ENCODE measurements around the gene KHDC1L. TPM values are rescaled to one million over a fixed set of nuclear protein-coding genes. Genes with fewer than 3 reads are reported as not detected.

The KHDC1L gene
- total RNA-seq, 1 donor from 2014 or later: not detected

DNA sequence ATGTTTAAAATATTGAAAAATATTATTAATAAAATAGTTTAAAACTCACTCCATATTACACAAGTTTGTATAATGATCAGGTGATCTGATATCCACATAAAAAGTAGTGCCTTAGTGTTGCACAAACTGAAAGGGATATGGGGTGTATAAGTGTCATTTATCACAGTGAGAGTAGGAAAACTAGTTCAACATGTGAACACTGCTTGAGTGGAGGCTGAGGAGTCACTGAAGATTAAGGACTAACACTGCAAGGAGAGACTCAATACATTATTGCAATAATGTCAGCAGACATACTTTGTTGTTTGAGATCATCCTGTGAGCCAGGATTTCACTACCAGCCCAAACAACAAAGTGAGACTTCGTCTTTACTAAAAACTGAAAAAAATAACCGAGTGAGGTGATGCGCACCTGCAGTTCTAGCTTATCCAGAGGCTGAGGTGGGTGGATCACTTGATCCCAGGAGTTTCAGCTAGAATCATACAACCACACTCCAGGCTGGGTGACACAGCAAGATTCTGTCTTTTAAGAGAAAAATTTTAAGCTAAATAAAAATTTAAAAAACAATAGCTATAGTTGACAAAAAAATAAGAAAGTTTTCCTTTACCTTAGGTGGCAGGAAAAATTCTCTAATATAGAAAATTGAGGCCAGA lies 2.4 kb upstream of the KHDC1L start:
- intact Hi-C loops (cut with DNase I): no loop called here
- ATAC-seq: no peak
- H3K4me3 ChIP-seq: no peak overlapping the region
- no peak overlapping the region for H3K27ac ChIP-seq
- no peaks in the 10 kb centered on the region for H3K27me3 ChIP-seq (ENCODE audit: low read depth)
- H3K9me3 ChIP-seq: no peaks in the 10 kb centered on the region
- no peaks in the 10 kb centered on the region for H3K4me1 ChIP-seq
- no peaks in the 10 kb centered on the region for H3K36me3 ChIP-seq
- DNase-seq: no peak
- TF ChIP-seq, protein P1, sequence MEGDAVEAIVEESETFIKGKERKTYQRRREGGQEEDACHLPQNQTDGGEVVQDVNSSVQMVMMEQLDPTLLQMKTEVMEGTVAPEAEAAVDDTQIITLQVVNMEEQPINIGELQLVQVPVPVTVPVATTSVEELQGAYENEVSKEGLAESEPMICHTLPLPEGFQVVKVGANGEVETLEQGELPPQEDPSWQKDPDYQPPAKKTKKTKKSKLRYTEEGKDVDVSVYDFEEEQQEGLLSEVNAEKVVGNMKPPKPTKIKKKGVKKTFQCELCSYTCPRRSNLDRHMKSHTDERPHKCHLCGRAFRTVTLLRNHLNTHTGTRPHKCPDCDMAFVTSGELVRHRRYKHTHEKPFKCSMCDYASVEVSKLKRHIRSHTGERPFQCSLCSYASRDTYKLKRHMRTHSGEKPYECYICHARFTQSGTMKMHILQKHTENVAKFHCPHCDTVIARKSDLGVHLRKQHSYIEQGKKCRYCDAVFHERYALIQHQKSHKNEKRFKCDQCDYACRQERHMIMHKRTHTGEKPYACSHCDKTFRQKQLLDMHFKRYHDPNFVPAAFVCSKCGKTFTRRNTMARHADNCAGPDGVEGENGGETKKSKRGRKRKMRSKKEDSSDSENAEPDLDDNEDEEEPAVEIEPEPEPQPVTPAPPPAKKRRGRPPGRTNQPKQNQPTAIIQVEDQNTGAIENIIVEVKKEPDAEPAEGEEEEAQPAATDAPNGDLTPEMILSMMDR (IDR thresholded peaks at IDR 0.05): no peak

DNA sequence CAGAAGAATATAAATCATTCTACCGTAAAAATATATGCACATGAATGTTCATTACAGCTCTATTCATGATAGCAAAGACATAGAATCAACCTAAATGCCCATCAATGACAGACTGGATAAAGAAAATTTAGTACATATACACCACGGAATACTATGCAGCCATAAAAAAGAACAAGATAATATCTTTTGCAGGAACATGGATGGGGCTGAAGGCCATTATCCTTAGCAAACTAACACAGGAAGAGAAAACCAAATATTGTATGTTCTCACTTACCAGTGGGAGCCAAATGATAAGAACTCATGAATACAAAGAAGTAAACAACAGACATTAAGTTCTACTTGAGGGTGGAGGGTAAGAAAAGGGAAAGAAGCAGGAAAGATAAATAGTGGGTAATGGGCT lies 8.4 kb downstream of the KHDC1L start:
- intact Hi-C loops (cut with DNase I): no loop called here
- no peaks in the 10 kb centered on the region for H3K27me3 ChIP-seq (ENCODE audit: low read depth)
- no peaks in the 10 kb centered on the region for H3K4me1 ChIP-seq
- no peak overlapping the region for H3K27ac ChIP-seq
- no peak for ATAC-seq
- TF ChIP-seq, protein P1 (IDR thresholded peaks at IDR 0.05): no peak
- no peaks in the 10 kb centered on the region for H3K9me3 ChIP-seq
- no peaks in the 10 kb centered on the region for H3K36me3 ChIP-seq
- no peak overlapping the region for H3K4me3 ChIP-seq
- no peak for DNase-seq

DNA sequence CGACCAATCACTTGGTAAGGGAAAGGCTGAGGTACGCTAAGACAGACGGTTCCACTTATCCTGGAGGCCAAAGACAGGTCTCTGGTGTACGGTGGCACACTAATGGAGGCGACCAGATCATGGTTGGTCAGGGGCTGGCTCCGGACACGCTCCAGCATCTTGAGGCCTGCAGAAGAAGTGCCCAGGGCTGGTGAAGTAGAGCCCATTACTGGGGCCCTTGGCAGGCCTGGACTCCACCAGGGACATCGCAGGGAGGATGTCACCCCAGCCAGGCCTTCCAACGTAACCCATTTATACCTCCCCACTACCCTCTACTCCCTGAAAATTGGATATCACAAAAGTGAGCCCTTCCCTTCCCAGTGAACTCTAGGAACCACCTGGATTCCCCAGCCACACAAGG lies 16.2 kb downstream of the KHDC1L start:
- H3K9me3 ChIP-seq: no peaks in the 10 kb centered on the region
- ATAC-seq: no peak
- intact Hi-C loops (cut with DNase I): no loop called here

DNA sequence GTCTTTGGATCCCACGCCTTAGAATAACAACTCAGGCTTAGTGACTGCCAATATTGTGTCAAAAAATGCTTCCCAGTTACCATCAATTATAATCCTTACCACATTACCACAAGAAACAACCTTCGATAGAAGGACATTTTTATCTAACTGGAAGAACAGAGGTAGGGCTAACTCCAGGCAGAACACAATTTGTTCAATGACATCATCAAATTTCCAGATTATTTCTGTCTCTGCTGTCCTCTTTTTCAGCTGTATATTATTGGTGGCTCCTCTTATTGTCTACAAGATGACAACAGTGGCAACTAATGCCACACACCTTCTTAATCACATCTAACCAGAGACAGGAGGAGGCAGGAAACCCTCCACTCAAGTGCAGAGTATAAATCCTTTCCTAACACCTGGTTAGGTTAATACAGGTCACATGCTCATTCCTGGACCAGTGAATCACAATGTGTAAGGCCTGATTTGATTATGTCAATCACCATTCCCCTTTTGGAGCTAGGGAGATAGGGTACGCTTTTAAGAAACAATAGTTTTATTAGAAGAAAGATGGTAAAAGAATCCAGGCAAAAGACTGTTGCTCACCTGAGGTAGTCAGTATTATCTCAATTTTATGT lies 18.0 kb downstream of the KHDC1L start:
- Histone ChIP-seq H3K4me3 (no peak overlapping the region), H3K36me3 (no peaks in the 10 kb centered on the region), H3K4me1 (no peaks in the 10 kb centered on the region), H3K27ac (no peak overlapping the region), H3K9me3 (no peaks in the 10 kb centered on the region), H3K27me3 (ENCODE audit: low read depth) (no peaks in the 10 kb centered on the region)
- intact Hi-C loops (cut with DNase I): no loop called here
- DNase-seq (no peak), ATAC-seq (no peak)
- TF ChIP-seq, protein P1 (IDR thresholded peaks at IDR 0.05): no peak

More for the DNA sequence above, 16.2 kb downstream of the KHDC1L start:
- Histone ChIP-seq H3K27ac (no peak overlapping the region), H3K4me1 (no peaks in the 10 kb centered on the region), H3K4me3 (no peak overlapping the region), H3K36me3 (no peaks in the 10 kb centered on the region), H3K27me3 (ENCODE audit: low read depth) (no peaks in the 10 kb centered on the region)
- TF ChIP-seq, protein P1 (IDR thresholded peaks at IDR 0.05): no peak
- no peak for DNase-seq

DNA sequence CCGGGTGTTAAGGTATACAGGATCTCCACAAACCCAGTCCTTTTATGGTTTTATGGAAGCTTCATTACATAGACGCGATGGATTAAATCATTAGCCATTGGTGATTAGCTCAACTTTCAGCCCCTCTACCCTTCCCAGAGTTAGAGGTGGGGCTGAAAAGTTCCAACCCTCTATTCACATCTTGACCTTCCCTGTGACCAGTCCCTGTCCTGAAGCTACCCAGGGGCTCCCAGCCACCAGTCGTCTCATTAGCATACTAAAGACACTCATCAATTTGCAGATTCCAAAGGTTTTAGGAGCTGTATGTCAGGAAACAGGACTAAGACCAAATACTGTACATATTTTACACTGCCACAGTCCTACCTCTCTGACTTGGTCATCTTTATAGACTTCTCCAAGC lies 21.0 kb downstream of the KHDC1L start:
- DNase-seq: no peak
- Histone ChIP-seq H3K27ac (no peak overlapping the region), H3K27me3 (ENCODE audit: low read depth) (no peaks in the 10 kb centered on the region), H3K36me3 (no peaks in the 10 kb centered on the region), H3K9me3 (no peaks in the 10 kb centered on the region), H3K4me1 (no peaks in the 10 kb centered on the region), H3K4me3 (no peak overlapping the region)
- no peak for ATAC-seq
- intact Hi-C loops (cut with DNase I): no loop called here
- TF ChIP-seq, protein P1 (IDR thresholded peaks at IDR 0.05): no peak

Measured in lower lobe of right lung (tissue), 2 donors.